Measurements from ENCODE around the gene PLPPR1. TPM values are rescaled to one million over a fixed set of nuclear protein-coding genes. Genes with fewer than 3 reads are reported as not detected.

Gene PLPPR1
- total and polyA plus RNA-seq, 2 of the 13 experiments (the other 11 are each of a cell fraction or from before 2014, with no cell fraction given) = 16.0 to 84.7 TPM

DNA sequence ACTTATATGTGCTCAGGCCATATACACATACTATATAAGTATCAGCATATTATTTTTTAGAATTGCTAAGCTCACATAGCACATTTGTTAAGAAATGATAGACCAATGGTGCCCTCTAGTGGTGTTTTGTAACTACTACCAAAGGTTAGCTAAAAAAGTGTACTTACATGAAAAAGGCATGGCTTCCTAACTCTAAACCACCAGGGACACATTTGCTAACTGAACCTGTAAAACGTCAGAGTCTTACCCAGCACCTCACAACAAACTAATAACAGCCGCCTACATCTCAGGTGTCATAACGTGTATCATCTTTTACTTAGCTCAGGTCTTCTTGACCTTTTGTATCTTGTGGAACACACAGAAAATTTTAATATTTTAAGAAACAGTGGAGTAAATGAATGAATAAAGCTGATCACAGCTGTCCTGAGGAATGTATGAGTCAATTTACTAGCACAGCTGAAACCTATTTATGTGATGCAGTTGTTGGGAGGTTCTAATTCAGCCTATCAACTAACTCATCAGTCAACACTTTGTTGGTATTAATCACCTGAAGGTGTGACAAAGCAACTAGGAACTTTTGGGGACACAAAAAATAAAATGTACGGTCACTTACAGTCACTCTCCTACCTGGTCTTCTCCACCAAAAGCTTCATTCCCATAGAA is 283.4 kb downstream of the PLPPR1 start (continued):
- no peak for TF ChIP-seq CEBPZ (IDR thresholded peaks at IDR 0.05; ENCODE audit: low read length)
- TF ChIP-seq ZNF781 (CRISPR knock-in tag; IDR thresholded peaks at IDR 0.05; ENCODE audit: borderline replicate concordance, not compliant biosample characterization) = no peak
- no peak for TF ChIP-seq ZNF550 (CRISPR knock-in tag; IDR thresholded peaks at IDR 0.05; ENCODE audit: borderline replicate concordance)
- peak; percentile 98 for TF ChIP-seq SMC3 (IDR thresholded peaks at IDR 0.05; ENCODE audit: low read length)
- no peak for TF ChIP-seq HNRNPK (IDR thresholded peaks at IDR 0.05; ENCODE audit: low read depth, low read length, poor library complexity, severe bottlenecking)
- no peak for TF ChIP-seq ZSCAN20 (CRISPR knock-in tag; IDR thresholded peaks at IDR 0.05; ENCODE audit: borderline replicate concordance)
- TF ChIP-seq, protein P1, sequence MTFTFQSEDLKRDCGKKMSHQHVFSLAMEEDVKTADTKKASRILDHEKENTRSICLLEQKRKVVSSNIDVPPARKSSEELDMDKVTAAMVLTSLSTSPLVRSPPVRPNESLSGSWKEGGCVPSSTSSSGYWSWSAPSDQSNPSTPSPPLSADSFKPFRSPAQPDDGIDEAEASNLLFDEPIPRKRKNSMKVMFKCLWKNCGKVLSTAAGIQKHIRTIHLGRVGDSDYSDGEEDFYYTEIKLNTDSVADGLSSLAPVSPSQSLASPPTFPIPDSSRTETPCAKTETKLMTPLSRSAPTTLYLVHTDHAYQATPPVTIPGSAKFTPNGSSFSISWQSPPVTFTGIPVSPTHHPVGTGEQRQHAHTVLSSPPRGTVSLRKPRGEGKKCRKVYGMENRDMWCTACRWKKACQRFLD (CRISPR knock-in tag; IDR thresholded peaks at IDR 0.05; ENCODE audit: borderline replicate concordance) = no peak
- TF ChIP-seq ELF3 (CRISPR knock-in tag; IDR thresholded peaks at IDR 0.05) = 0 out of 2 replicates have a peak, but pooled peaks have one; percentile 22
- TF ChIP-seq ZNF850 (CRISPR knock-in tag; conservative IDR thresholded peaks at IDR 0.05) = no peak
- no peak for TF ChIP-seq NKX3-1 (CRISPR knock-in tag; IDR thresholded peaks at IDR 0.05)
- TF ChIP-seq ZFYVE20 (CRISPR knock-in tag; IDR thresholded peaks at IDR 0.05; ENCODE audit: borderline replicate concordance, low read depth) = no peak
- TF ChIP-seq KAT8 (CRISPR knock-in tag; IDR thresholded peaks at IDR 0.05) = 0 out of 2 replicates have a peak, but pooled peaks have one; percentile 15
- no peak for TF ChIP-seq SOX13 (IDR thresholded peaks at IDR 0.05)
- no peak for TF ChIP-seq SOX13 (CRISPR knock-in tag; conservative IDR thresholded peaks at IDR 0.05 in 1 of 2, IDR thresholded peaks at IDR 0.05 in 1 of 2)
- no peak for TF ChIP-seq NR2F6 (IDR thresholded peaks at IDR 0.05)
- peak; percentile 26; the same call in 1 of the 2 replicates for TF ChIP-seq NR2F6 (CRISPR knock-in tag; IDR thresholded peaks at IDR 0.05)
- no peak for TF ChIP-seq ZNF232 (CRISPR knock-in tag; IDR thresholded peaks at IDR 0.05; ENCODE audit: borderline replicate concordance)
- no peak for TF ChIP-seq ZNF839 (CRISPR knock-in tag; IDR thresholded peaks at IDR 0.05; ENCODE audit: borderline replicate concordance)
- no peak for TF ChIP-seq ZNF749 (CRISPR knock-in tag; IDR thresholded peaks at IDR 0.05; ENCODE audit: borderline replicate concordance)
- TF ChIP-seq TSC22D2 (CRISPR knock-in tag; IDR thresholded peaks at IDR 0.05; ENCODE audit: borderline replicate concordance) = no peak
- no peak for TF ChIP-seq JDP2 (CRISPR knock-in tag; IDR thresholded peaks at IDR 0.05; ENCODE audit: borderline replicate concordance)
- TF ChIP-seq SAP130 (CRISPR knock-in tag; IDR thresholded peaks at IDR 0.05; ENCODE audit: low read depth) = 0 out of 2 replicates have a peak, but pooled peaks have one; percentile 40
- no peak for TF ChIP-seq ZFP36L2 (CRISPR knock-in tag; IDR thresholded peaks at IDR 0.05)
- TF ChIP-seq NFYB (CRISPR knock-in tag; IDR thresholded peaks at IDR 0.05) = no peak
- TF ChIP-seq, protein P2, sequence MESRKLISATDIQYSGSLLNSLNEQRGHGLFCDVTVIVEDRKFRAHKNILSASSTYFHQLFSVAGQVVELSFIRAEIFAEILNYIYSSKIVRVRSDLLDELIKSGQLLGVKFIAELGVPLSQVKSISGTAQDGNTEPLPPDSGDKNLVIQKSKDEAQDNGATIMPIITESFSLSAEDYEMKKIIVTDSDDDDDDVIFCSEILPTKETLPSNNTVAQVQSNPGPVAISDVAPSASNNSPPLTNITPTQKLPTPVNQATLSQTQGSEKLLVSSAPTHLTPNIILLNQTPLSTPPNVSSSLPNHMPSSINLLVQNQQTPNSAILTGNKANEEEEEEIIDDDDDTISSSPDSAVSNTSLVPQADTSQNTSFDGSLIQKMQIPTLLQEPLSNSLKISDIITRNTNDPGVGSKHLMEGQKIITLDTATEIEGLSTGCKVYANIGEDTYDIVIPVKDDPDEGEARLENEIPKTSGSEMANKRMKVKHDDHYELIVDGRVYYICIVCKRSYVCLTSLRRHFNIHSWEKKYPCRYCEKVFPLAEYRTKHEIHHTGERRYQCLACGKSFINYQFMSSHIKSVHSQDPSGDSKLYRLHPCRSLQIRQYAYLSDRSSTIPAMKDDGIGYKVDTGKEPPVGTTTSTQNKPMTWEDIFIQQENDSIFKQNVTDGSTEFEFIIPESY (CRISPR knock-in tag; IDR thresholded peaks at IDR 0.05) = no peak
- no peak for TF ChIP-seq ZSCAN9 (CRISPR knock-in tag; IDR thresholded peaks at IDR 0.05; ENCODE audit: borderline replicate concordance)
